ENCODE measurements around the gene CRY1.
"Not testable (repeated sequence)": the region's sequence is repeated elsewhere in the genome, so short reads cannot be mapped to it uniquely, and the experiment has no call there.

The CRY1 gene

GRCh38 chr12:107029081-107029480 lies 64.3 kb downstream of the CRY1 start:
- no peaks in the 10 kb centered on the region for H3K79me1 ChIP-seq (ENCODE audit: low read depth, low read length)
- no peak overlapping the region for H3K14ac ChIP-seq (ENCODE audit: low read length)
- H4K91ac ChIP-seq (ENCODE audit: low read depth, low read length, poor library complexity) = no peak overlapping the region
- no peak overlapping the region for H2BK5ac ChIP-seq (ENCODE audit: low read length)
- H3K18ac ChIP-seq (ENCODE audit: low read length) = no peak overlapping the region
- no peak overlapping the region for H2BK15ac ChIP-seq (ENCODE audit: low read length)
- no peak overlapping the region for H2BK12ac ChIP-seq (ENCODE audit: low read length)
- H3K4me3 ChIP-seq (ENCODE audit: low read length in 2 of 2) = no peak overlapping the region
- H3K9ac ChIP-seq (ENCODE audit: low read depth, low read length, poor library complexity) = no peak overlapping the region
- H3K4me2 ChIP-seq (ENCODE audit: insufficient read depth, low read length, poor library complexity, severe bottlenecking) = no peak overlapping the region
- no peak overlapping the region for H2BK120ac ChIP-seq (ENCODE audit: low read depth, low read length)
- H3K9me3 ChIP-seq (replicated peaks in 1 of 2; ENCODE audit: control insufficient read depth in 2 of 2, insufficient read depth in 1 of 2, low read depth in 1 of 2, low read length in 2 of 2) = no peaks in the 10 kb centered on the region
- H3K27ac ChIP-seq (replicated peaks; ENCODE audit: low read length) = no peak overlapping the region
- H3K27me3 ChIP-seq (ENCODE audit: control insufficient read depth in 3 of 3, insufficient read depth in 3 of 3, low read depth in 1 of 3, low read length in 3 of 3) = no peaks in the 10 kb centered on the region
- H3K23ac ChIP-seq (ENCODE audit: low read depth, low read length, poor library complexity) = no peak overlapping the region
- H3K36me3 ChIP-seq (replicated peaks in 1 of 2; ENCODE audit: control insufficient read depth in 2 of 2, insufficient read depth in 2 of 2, low read length in 2 of 2) = no peaks in the 10 kb centered on the region
- H2AFZ ChIP-seq (ENCODE audit: low read length) = no peak overlapping the region
- H3K4me1 ChIP-seq (ENCODE audit: control insufficient read depth in 2 of 2, insufficient read depth in 1 of 2, low read depth in 1 of 2, low read length in 2 of 2) = peaks cover 4 to 10% of the 10 kb centered on the region in 2 donors
- H4K8ac ChIP-seq (ENCODE audit: low read depth, low read length) = no peak overlapping the region
- no peak for DNase-seq (ENCODE audit: low spot score)
- no CpG with 5 or more reads among the region's 7 CpGs for WGBS, 2 donors (ENCODE audit: extremely low coverage in 2 of 2, insufficient read length in 2 of 2, insufficient replicate concordance in 1 of 2)
- no peak overlapping the region for H2AK5ac ChIP-seq (ENCODE audit: low read depth, low read length)
- no peak overlapping the region for H3K4ac ChIP-seq (ENCODE audit: low read length)

DNA sequence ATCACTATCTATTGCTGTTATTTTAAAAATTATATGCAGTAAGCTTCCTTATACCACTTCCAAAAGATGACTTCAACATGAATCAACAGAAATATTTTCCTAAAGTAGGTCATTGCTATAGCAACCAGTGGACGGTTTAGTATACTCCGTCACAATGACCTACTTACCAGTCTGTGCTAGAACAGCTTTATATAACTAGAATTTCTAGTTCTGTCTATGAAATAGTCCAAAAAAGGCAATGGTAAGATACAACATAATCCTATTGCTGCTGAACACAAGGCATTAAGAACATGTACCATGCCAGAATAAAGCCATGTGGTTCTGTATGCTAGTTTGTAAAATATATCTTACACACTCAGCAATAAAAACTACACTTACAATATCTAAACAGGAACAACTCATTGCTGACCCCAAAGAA lies 65.7 kb downstream of the CRY1 start:
- Histone ChIP-seq H3K27ac (replicated peaks; ENCODE audit: low read length) (no peak overlapping the region), H2BK120ac (ENCODE audit: low read depth, low read length) (no peak overlapping the region)
- no CpG with 5 or more reads among the region's 2 CpGs for WGBS, 2 donors (ENCODE audit: extremely low coverage in 2 of 2, insufficient read length in 2 of 2, insufficient replicate concordance in 1 of 2)

DNA sequence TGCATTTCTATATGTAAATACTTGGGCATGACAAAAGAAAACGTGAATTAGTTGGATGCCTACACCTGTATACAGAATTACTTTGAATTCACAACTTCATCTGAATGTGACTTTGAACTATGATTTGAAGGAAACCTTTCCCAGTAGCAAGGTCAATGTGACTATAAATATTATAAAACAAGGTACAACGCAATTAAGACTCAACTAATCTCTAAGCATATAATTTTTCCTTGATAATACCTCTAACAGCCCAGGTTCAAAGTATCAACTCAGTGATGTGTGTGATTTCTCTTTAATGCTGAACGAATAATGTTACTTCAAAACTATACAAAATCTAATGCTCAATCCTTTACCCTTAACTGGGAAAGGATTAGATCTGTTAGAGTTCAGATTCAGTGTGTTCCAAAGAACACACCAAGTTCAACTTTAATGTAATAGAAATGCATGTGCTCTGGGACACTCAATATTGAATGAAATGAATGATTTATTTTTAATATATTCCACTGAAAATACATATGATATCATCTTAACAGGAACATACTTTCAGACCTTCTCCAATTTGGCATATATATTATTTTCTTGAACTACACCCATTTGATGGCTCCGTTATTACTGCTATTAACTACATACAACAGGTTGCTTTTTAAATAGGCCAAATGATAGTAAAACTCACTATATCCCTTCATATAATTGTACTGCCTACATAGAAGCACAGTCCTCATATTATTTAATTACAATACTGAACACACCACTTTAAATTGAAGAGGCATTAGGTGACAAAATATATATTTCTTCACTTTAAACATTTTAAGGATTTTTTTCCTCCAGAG lies 66.3 kb downstream of the CRY1 start:
- no peaks in the 10 kb centered on the region for H3K9me3 ChIP-seq (replicated peaks in 1 of 2; ENCODE audit: control insufficient read depth in 2 of 2, insufficient read depth in 1 of 2, low read depth in 1 of 2, low read length in 2 of 2)
- H3K36me3 ChIP-seq (replicated peaks in 1 of 2; ENCODE audit: control insufficient read depth in 2 of 2, insufficient read depth in 2 of 2, low read length in 2 of 2) = no peaks in the 10 kb centered on the region
- no peak overlapping the region for H3K18ac ChIP-seq (ENCODE audit: low read length)
- no peak overlapping the region for H2AK5ac ChIP-seq (ENCODE audit: low read depth, low read length)
- H3K4me2 ChIP-seq (ENCODE audit: insufficient read depth, low read length, poor library complexity, severe bottlenecking) = no peak overlapping the region
- no peak overlapping the region for H2BK15ac ChIP-seq (ENCODE audit: low read length)
- peaks cover 4 to 10% of the 10 kb centered on the region in 2 donors for H3K4me1 ChIP-seq (ENCODE audit: control insufficient read depth in 2 of 2, insufficient read depth in 1 of 2, low read depth in 1 of 2, low read length in 2 of 2)
- no peak overlapping the region for H4K8ac ChIP-seq (ENCODE audit: low read depth, low read length)
- H2BK120ac ChIP-seq (ENCODE audit: low read depth, low read length) = no peak overlapping the region
- no peak overlapping the region for H3K23ac ChIP-seq (ENCODE audit: low read depth, low read length, poor library complexity)
- H4K91ac ChIP-seq (ENCODE audit: low read depth, low read length, poor library complexity) = no peak overlapping the region
- no peak overlapping the region for H3K4ac ChIP-seq (ENCODE audit: low read length)
- H2BK5ac ChIP-seq (ENCODE audit: low read length) = no peak overlapping the region
- no CpG with 5 or more reads among the region's 4 CpGs for WGBS, 2 donors (ENCODE audit: extremely low coverage in 2 of 2, insufficient read length in 2 of 2, insufficient replicate concordance in 1 of 2)
- no peak overlapping the region for H2AFZ ChIP-seq (ENCODE audit: low read length)
- H3K4me3 ChIP-seq (ENCODE audit: low read length in 2 of 2) = no peak overlapping the region
- no peak overlapping the region for H3K9ac ChIP-seq (ENCODE audit: low read depth, low read length, poor library complexity)
- no peak for DNase-seq (ENCODE audit: low spot score)
- H3K27me3 ChIP-seq (ENCODE audit: control insufficient read depth in 3 of 3, insufficient read depth in 3 of 3, low read depth in 1 of 3, low read length in 3 of 3) = no peaks in the 10 kb centered on the region
- H2BK12ac ChIP-seq (ENCODE audit: low read length) = no peak overlapping the region
- H3K27ac ChIP-seq (replicated peaks; ENCODE audit: low read length) = no peak overlapping the region
- H3K14ac ChIP-seq (ENCODE audit: low read length) = no peak overlapping the region
- H3K79me1 ChIP-seq (ENCODE audit: low read depth, low read length) = no peaks in the 10 kb centered on the region

More for the DNA sequence above, 65.7 kb downstream of the CRY1 start:
- Histone ChIP-seq H3K36me3 (replicated peaks in 1 of 2; ENCODE audit: control insufficient read depth in 2 of 2, insufficient read depth in 2 of 2, low read length in 2 of 2) (no peaks in the 10 kb centered on the region), H2BK15ac (ENCODE audit: low read length) (no peak overlapping the region), H3K14ac (ENCODE audit: low read length) (no peak overlapping the region), H3K18ac (ENCODE audit: low read length) (no peak overlapping the region), H3K4me2 (ENCODE audit: insufficient read depth, low read length, poor library complexity, severe bottlenecking) (no peak overlapping the region), H3K9ac (ENCODE audit: low read depth, low read length, poor library complexity) (no peak overlapping the region), H2BK12ac (ENCODE audit: low read length) (no peak overlapping the region), H4K91ac (ENCODE audit: low read depth, low read length, poor library complexity) (no peak overlapping the region), H3K4me1 (ENCODE audit: control insufficient read depth in 2 of 2, insufficient read depth in 1 of 2, low read depth in 1 of 2, low read length in 2 of 2) (peaks cover 4 to 10% of the 10 kb centered on the region in 2 donors), H2BK5ac (ENCODE audit: low read length) (no peak overlapping the region), H3K4ac (ENCODE audit: low read length) (no peak overlapping the region), H3K79me1 (ENCODE audit: low read depth, low read length) (no peaks in the 10 kb centered on the region), H3K9me3 (replicated peaks in 1 of 2; ENCODE audit: control insufficient read depth in 2 of 2, insufficient read depth in 1 of 2, low read depth in 1 of 2, low read length in 2 of 2) (no peaks in the 10 kb centered on the region), H2AFZ (ENCODE audit: low read length) (no peak overlapping the region), H3K4me3 (ENCODE audit: low read length in 2 of 2) (no peak overlapping the region), H2AK5ac (ENCODE audit: low read depth, low read length) (no peak overlapping the region), H4K8ac (ENCODE audit: low read depth, low read length) (no peak overlapping the region), H3K27me3 (ENCODE audit: control insufficient read depth in 3 of 3, insufficient read depth in 3 of 3, low read depth in 1 of 3, low read length in 3 of 3) (no peaks in the 10 kb centered on the region), H3K23ac (ENCODE audit: low read depth, low read length, poor library complexity) (no peak overlapping the region)
- no peak for DNase-seq (ENCODE audit: low spot score)

GRCh38 chr12:107026356-107026755 lies 67.0 kb downstream of the CRY1 start:
- H3K23ac ChIP-seq (ENCODE audit: low read depth, low read length, poor library complexity); H3K4me3 ChIP-seq (ENCODE audit: low read length in 2 of 2); H4K91ac ChIP-seq (ENCODE audit: low read depth, low read length, poor library complexity); H2BK15ac ChIP-seq (ENCODE audit: low read length); H3K79me1 ChIP-seq (ENCODE audit: low read depth, low read length); H3K14ac ChIP-seq (ENCODE audit: low read length); H2AK5ac ChIP-seq (ENCODE audit: low read depth, low read length); H3K36me3 ChIP-seq (replicated peaks in 1 of 2; ENCODE audit: control insufficient read depth in 2 of 2, insufficient read depth in 2 of 2, low read length in 2 of 2); H3K18ac ChIP-seq (ENCODE audit: low read length); H3K4me2 ChIP-seq (ENCODE audit: insufficient read depth, low read length, poor library complexity, severe bottlenecking); H2BK120ac ChIP-seq (ENCODE audit: low read depth, low read length); H3K27ac ChIP-seq (replicated peaks; ENCODE audit: low read length); H3K27me3 ChIP-seq (ENCODE audit: control insufficient read depth in 3 of 3, insufficient read depth in 3 of 3, low read depth in 1 of 3, low read length in 3 of 3); DNase-seq (ENCODE audit: low spot score); H2AFZ ChIP-seq (ENCODE audit: low read length); H3K4ac ChIP-seq (ENCODE audit: low read length); H4K8ac ChIP-seq (ENCODE audit: low read depth, low read length); H3K9ac ChIP-seq (ENCODE audit: low read depth, low read length, poor library complexity); H3K9me3 ChIP-seq (replicated peaks in 1 of 2; ENCODE audit: control insufficient read depth in 2 of 2, insufficient read depth in 1 of 2, low read depth in 1 of 2, low read length in 2 of 2); H2BK5ac ChIP-seq (ENCODE audit: low read length); H2BK12ac ChIP-seq (ENCODE audit: low read length): not testable (repeated sequence)
- H3K4me1 ChIP-seq (ENCODE audit: control insufficient read depth in 2 of 2, insufficient read depth in 1 of 2, low read depth in 1 of 2, low read length in 2 of 2) = peaks cover 4 to 10% of the 10 kb centered on the region in 2 donors

Measured in neuronal stem cell (in vitro differentiated cells).